Activated CD8-positive, alpha-beta memory T cell treated with anti-CD3 and anti-CD28 coated beads, Interleukin-2, amount 50 U/mL, for 48 hours (primary cell): ENCODE measurements around the gene WDR91.

Source experiments
- DNase-seq: peaks from one replicate; pipeline ENCODE4 v3.0.0-alpha.2; 2020

Gene WDR91

DNA sequence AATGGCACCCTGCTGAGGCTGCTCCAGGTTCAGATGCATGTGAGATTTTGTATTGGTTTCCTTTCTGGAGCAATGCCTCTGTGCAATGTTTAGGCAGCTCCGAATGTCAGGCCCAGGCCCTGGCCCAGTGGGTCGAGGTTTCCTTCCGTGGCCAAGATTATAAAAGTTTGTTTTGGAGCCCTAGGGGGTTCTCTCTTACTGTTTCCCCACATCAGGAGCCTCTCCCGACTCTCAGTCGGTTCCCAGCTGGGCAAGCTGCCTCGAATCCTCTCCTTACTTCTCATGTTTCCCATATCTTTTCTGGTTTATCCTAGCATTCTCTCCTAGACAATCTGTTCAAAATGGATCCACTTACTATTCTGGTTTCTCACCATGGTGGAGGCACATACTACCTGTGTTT is 52.5 kb downstream of the WDR91 start:
- no peak for DNase-seq

- DNase-seq, result no peak
Measured at GRCh38 chr7:135158141-135158655, 53.1 kb downstream of the WDR91 start.

- no peak for DNase-seq
Measured at GRCh38 chr7:135156290-135156689, 55.0 kb downstream of the WDR91 start.

DNA sequence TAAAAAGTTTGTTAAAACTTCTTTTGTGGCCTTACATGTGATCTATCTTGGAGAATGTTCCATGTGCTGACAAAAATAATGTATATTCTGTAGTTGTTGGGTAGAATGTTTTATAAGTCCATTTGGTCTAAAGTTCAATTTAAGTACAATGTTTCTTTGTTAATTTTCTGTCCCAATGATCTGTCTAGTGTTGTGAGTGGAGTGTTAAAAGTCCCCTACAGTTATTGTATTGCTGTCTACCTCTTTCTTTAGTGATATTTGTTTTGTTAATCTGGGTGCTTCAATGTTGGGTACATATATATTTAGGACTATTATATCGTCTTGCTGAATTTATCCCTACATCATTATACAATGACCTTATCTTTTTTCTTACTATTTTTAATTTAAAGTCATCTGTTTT is 56.6 kb downstream of the WDR91 start:
- DNase-seq, result no peak

DNA sequence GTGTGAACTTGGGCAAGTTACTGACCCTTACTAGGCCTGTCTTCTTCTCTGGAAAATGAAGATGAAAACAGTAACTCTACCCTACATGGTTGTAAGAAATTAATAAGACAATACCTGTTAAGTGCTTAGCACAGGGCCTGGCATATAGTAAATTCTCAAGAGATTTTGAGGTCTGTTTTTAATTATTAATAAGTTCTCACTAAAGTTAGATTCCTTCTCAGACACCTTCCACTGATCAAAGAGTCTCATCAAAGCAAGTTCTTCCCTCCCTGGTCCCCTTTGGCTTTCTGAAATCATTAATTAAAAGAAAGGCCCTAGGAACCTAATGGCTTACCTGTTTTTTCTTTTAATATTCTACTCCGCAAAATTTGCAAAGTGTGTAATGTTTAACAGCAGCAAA is 58.9 kb downstream of the WDR91 start:
- DNase-seq, result no peak

DNA sequence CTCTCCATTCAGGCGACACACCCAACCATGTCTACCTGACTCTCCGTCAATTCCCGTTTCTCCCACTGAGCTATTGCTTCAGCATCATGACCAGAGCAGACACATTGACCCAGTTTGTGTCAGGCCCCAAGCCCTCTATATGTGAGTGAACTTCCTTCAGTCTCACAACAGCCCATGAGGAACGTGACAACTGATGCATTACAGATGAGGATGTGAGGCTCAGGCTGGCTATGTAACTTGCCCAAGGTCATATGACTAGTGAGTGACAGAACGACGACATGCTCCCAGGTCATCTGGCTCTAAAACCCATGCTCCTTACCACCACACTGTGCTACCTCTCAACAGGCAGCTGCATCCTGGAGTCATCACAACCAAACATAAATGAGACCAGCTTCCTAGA is 59.8 kb downstream of the WDR91 start:
- DNase-seq, result no peak

DNA sequence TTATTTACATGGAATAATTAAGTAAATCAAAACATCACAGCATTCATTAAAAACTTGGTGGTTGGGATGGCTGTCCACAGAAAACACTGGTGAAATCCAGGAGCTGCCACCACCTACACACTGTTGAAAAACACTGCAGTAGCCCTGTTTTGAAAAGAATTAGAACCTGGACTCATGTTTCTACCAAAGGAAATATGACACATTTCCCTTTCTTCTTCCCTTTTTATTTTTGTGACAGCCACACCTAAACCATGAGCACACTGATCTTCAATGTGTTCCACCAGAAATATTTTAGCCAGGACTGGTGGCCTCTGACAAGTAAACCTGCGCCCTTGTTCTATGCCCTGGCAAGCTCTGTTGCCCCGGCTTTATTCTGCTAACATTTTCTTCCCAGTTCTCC is 60.2 kb downstream of the WDR91 start:
- no peak for DNase-seq

GRCh38 chr7:135150072-135150782 is 61.1 kb downstream of the WDR91 start:
- no peak for DNase-seq

- peak; percentile 67 for DNase-seq
Measured at GRCh38 chr7:135147899-135148721, 63.2 kb downstream of the WDR91 start, which contains the start of gene TMEM140. Gene TMEM140, plus strand, starts transcription at chr7:135148072. Its CDS starts 16,370 bp downstream, at chr7:135164442.

GRCh38 chr7:135147341-135147898 is 63.9 kb downstream of the WDR91 start:
- peak; percentile 52 for DNase-seq

DNA sequence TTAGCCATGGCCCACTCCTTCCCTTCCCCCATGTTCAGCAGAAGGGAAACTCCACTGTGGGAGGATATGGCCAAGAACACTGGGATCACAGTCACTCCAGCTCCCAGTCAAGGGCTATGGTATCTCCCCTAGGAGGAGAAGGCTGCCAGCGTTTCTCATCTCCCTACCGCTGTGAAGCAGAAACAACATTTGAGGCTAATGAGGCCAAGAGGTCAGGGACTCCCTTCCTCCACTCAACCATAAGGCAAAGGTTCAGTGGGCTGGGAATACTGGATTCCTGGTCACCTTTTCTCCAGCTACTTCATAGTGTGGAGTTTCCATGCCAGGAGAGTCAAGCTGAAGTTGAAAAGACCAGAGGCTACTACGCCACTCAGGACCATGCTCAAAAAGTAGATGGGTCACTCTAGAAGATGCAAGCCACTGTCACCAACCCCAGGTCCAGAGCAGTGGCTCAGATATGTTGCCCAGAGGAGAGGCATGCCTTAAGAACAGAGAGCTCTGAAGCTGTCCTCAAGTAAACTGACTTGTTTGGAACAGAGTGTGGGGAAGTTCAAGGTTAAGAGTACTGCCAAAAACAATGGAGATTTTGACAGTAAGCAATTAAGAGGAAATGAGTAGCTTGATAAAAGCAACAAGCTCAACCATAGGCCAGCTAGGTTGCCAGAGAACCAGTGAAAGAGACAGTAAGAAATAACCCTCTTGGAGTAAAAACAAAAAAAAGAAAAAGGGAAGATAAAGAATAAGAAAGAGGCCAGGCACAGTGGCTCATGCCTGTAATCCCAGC is 67.2 kb downstream of the WDR91 start:
- no peak for DNase-seq
